GM12801 (cell line): Measurements from ENCODE around the gene UCKL1.

Source experiments
- TF ChIP-seq, protein P1 (sequence below): IDR thresholded peaks from one replicate; pipeline ENCODE4 v1.5.1; 2011; ENCODE audit warnings: control low read depth; ENCODE audit not compliant: insufficient read length; ENCODE audit errors: extremely low read depth

UCKL1 gene

DNA sequence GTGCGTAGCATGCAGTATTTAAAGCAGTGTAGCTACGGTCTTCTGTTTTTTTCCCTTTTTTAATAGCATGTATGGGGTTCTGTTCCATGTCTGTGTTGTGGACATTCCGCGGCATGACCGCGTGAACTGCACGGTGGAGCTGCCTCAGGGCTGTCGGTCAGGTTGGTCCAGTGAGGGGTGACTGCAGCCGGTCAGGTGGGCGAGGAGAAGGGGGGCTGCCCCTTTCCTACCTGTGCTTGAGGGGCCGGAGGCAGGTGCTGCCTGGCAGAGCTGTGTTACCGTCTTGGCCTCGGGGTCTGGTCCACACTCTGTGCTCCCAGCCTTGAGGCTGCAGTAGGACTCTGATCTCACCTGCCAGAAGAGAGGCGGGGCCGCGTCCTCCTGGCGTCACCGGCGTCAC is 24.5 kb downstream of the UCKL1 start:
- TF ChIP-seq, protein P1, sequence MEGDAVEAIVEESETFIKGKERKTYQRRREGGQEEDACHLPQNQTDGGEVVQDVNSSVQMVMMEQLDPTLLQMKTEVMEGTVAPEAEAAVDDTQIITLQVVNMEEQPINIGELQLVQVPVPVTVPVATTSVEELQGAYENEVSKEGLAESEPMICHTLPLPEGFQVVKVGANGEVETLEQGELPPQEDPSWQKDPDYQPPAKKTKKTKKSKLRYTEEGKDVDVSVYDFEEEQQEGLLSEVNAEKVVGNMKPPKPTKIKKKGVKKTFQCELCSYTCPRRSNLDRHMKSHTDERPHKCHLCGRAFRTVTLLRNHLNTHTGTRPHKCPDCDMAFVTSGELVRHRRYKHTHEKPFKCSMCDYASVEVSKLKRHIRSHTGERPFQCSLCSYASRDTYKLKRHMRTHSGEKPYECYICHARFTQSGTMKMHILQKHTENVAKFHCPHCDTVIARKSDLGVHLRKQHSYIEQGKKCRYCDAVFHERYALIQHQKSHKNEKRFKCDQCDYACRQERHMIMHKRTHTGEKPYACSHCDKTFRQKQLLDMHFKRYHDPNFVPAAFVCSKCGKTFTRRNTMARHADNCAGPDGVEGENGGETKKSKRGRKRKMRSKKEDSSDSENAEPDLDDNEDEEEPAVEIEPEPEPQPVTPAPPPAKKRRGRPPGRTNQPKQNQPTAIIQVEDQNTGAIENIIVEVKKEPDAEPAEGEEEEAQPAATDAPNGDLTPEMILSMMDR, result no peak

DNA sequence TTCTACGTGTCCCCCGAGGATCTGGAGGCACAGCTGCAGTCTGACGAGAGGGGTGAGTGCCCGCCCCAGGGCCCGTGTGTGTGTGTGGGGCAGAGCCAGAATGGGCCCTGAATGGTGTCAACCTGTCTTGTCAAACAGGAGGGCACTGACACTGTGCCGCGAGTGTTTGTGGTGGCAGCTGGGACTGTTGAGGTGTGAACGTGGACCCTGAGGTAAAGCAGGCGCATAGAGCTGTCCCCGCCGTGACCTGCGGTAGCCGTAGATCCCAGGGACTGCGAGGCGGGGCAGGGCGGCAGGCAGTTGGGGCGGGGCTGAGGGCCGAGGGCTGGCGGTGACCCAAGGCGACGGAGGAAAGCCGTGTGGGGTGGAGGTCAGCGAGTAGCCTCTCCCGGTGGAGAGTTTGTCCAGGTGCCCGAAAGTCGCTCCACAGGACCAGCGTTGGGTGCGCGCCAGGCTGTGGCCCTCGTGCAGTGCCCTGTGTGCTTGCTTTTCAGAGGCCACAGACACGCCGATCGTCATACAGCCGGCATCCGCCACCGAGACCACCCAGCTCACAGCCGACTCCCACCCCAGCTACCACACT is 25.2 kb downstream of the UCKL1 start:
- TF ChIP-seq, protein P1, result no peak

GRCh38 chr20:63929071-63929470 is 27.1 kb downstream of the UCKL1 start:
- TF ChIP-seq, protein P1, result no peak

GRCh38 chr20:63926298-63926697 is 29.9 kb downstream of the UCKL1 start:
- TF ChIP-seq, protein P1, result no peak

DNA sequence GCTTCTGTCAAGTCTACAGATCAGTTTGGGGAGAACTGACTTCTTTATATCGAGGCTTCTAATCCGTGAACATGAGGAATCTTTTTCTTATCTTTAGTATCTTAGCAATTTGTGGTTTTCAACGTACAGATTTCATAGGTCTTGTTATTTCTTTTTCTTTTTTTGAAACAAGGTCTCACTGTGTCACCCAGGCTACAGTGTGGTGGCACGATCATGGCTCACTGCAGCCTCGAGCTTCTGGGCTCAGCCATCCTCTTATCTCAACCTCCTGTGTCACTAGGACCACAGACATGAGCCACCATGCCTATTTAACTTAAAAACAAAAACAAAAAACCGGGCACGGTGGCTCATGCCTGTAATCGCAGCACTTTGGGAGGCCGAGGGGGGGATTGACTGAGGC is 32.0 kb downstream of the UCKL1 start:
- TF ChIP-seq, protein P1, result no peak

GRCh38 chr20:63923651-63924050 is 32.6 kb downstream of the UCKL1 start:
- TF ChIP-seq, protein P1, result no peak

DNA sequence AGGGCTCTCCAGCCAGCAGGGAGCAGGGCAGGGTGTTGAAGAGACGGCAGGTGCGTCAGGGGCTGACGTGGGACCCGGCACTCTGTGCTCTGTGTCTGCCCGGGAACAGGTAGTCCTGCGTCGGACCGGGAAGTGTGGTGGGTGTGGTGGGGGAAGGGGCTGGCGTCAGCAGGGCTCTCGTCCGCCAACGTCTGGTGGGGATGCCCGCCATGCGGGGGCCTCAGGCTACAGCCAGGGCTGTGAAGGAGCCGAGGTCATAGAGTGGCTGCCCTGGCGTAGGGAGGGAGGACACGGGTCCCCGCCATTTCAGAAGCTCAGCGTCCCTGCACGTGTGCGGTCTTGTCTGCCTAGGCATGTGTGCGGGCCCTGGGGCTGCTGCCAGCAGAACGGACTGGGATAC is 36.0 kb downstream of the UCKL1 start:
- TF ChIP-seq, protein P1, result no peak
